Stimulated activated naive CD8-positive, alpha-beta T cell treated with anti-CD3 and anti-CD28 coated beads, Interleukin-15, amount 100 ng/mL, for 72 hours (primary cell): ENCODE results near the gene WAPL.
A peak's percentile ranks its signal among the peaks of the same experiment; 100 is the strongest.

Source experiments
- ATAC-seq: fragments of 150-1000 bp; cut with Tn5 transposase; 2 replicates; pipeline ENCODE4 v1.10.0; 2021; ENCODE audit warnings: mild to moderate bottlenecking, moderate library complexity
- DNase-seq, 2 donors: peaks; one replicate each; pipeline ENCODE4 v3.0.0; 2021 to 2022
- H3K27ac Mint-ChIP-seq, 2 donors: one replicate each; pipeline ENCODE4 v1.8.0; 2022; ENCODE audit warnings: mild to moderate bottlenecking in 2 of 2, mixed read lengths in 2 of 2, moderate library complexity in 2 of 2
- H3K27me3 Mint-ChIP-seq: one replicate; pipeline ENCODE4 v1.8.0; 2022; ENCODE audit warnings: mixed read lengths
- H3K4me1 Mint-ChIP-seq: one replicate; pipeline ENCODE4 v1.8.0; 2022; ENCODE audit warnings: mild to moderate bottlenecking, mixed read lengths
- H3K4me3 Mint-ChIP-seq, 2 donors: one replicate each; pipeline ENCODE4 v1.8.0; 2022; ENCODE audit warnings: mild to moderate bottlenecking in 2 of 2, mixed read lengths in 2 of 2, moderate library complexity in 1 of 2
- H3K9me3 Mint-ChIP-seq, 2 donors: one replicate each; pipeline ENCODE4 v1.8.0; 2022; ENCODE audit warnings: mixed read lengths in 2 of 2

The WAPL gene

GRCh38 chr10:86413046-86413728 lies 108.4 kb downstream of the WAPL start:
- H3K27me3 Mint-ChIP-seq: no peaks in the 10 kb centered on the region
- DNase-seq (peak in 1 of 2 donors; percentile 30), ATAC-seq (peak; percentile 79)
- H3K4me1 Mint-ChIP-seq: peaks cover 57% of the 10 kb centered on the region
- H3K27ac Mint-ChIP-seq: peak overlapping the region; percentile 90 to 95
- peak overlapping the region; percentile 44 to 64 for H3K4me3 Mint-ChIP-seq
- peaks cover 7 to 10% of the 10 kb centered on the region in 2 donors for H3K9me3 Mint-ChIP-seq

GRCh38 chr10:86411852-86412560 lies 109.6 kb downstream of the WAPL start:
- Mint-ChIP-seq H3K27ac (peak overlapping the region; percentile 90 to 95), H3K4me3 (peak overlapping the region; percentile 64 to 76), H3K4me1 (peaks cover 52% of the 10 kb centered on the region), H3K27me3 (no peaks in the 10 kb centered on the region), H3K9me3 (peaks cover 7 to 10% of the 10 kb centered on the region in 2 donors)
- DNase-seq (no peak), ATAC-seq (peak; percentile 17)

- ATAC-seq: peak; percentile 84
- Mint-ChIP-seq H3K4me3 (peak overlapping the region; percentile 51 to 76), H3K27me3 (no peaks in the 10 kb centered on the region), H3K9me3 (peaks cover 7 to 10% of the 10 kb centered on the region in 2 donors), H3K27ac (peak overlapping the region; percentile 90 to 95), H3K4me1 (peaks cover 52% of the 10 kb centered on the region)
- peak in 1 of 2 donors; percentile 31 for DNase-seq
Observed at GRCh38 chr10:86411281-86411841, 110.2 kb downstream of the WAPL start.

GRCh38 chr10:86410542-86411124 lies 111.0 kb downstream of the WAPL start:
- Mint-ChIP-seq H3K4me3 (peak overlapping the region in 1 of 2 donors; percentile 51), H3K27ac (peak overlapping the region in 1 of 2 donors; percentile 95), H3K9me3 (peaks cover 7 to 10% of the 10 kb centered on the region in 2 donors), H3K27me3 (no peaks in the 10 kb centered on the region), H3K4me1 (peaks cover 47% of the 10 kb centered on the region)
- ATAC-seq (no peak), DNase-seq (no peak)

- H3K4me1 Mint-ChIP-seq: peaks cover 33% of the 10 kb centered on the region
- H3K4me3 Mint-ChIP-seq: no peak overlapping the region
- no peaks in the 10 kb centered on the region for H3K27me3 Mint-ChIP-seq
- no peak for DNase-seq
- no peak for ATAC-seq
- H3K9me3 Mint-ChIP-seq: peaks cover 7 to 10% of the 10 kb centered on the region in 2 donors
- H3K27ac Mint-ChIP-seq: no peak overlapping the region
Observed at GRCh38 chr10:86409183-86409582, 112.4 kb downstream of the WAPL start.

GRCh38 chr10:86403183-86403797 lies 118.3 kb downstream of the WAPL start:
- no peak overlapping the region for H3K4me3 Mint-ChIP-seq
- no peaks in the 10 kb centered on the region for H3K9me3 Mint-ChIP-seq
- peaks cover 7% of the 10 kb centered on the region for H3K27me3 Mint-ChIP-seq
- peaks cover 28% of the 10 kb centered on the region for H3K4me1 Mint-ChIP-seq
- no peak for ATAC-seq
- DNase-seq: no peak
- H3K27ac Mint-ChIP-seq: peak overlapping the region in 1 of 2 donors; percentile 54

GRCh38 chr10:86402283-86402941 lies 119.2 kb downstream of the WAPL start:
- Mint-ChIP-seq H3K27me3 (peaks cover 7% of the 10 kb centered on the region), H3K4me3 (peak overlapping the region; percentile 85 to 92), H3K27ac (peak overlapping the region in 1 of 2 donors; percentile 75), H3K9me3 (no peaks in the 10 kb centered on the region), H3K4me1 (peaks cover 28% of the 10 kb centered on the region)
- no peak for ATAC-seq
- no peak for DNase-seq

- H3K4me1 Mint-ChIP-seq: peaks cover 28% of the 10 kb centered on the region
- ATAC-seq (peak; percentile 11), DNase-seq (peak; percentile 44 to 52)
- peak overlapping the region; percentile 83 to 86 for H3K27ac Mint-ChIP-seq
- peak overlapping the region; percentile 85 to 92 for H3K4me3 Mint-ChIP-seq
- H3K9me3 Mint-ChIP-seq: no peaks in the 10 kb centered on the region
- H3K27me3 Mint-ChIP-seq: peaks cover 7% of the 10 kb centered on the region
Observed at GRCh38 chr10:86401588-86402282, 119.9 kb downstream of the WAPL start.

GRCh38 chr10:86400705-86401587 lies 120.6 kb downstream of the WAPL start:
- Mint-ChIP-seq H3K27me3 (peaks cover 7% of the 10 kb centered on the region), H3K9me3 (no peaks in the 10 kb centered on the region)
- ATAC-seq: peak; percentile 68

GRCh38 chr10:86399879-86400704 lies 121.5 kb downstream of the WAPL start:
- ATAC-seq (peak; percentile 94), DNase-seq (peak; percentile 94 to 96)
- peak overlapping the region; percentile 85 to 92 for H3K4me3 Mint-ChIP-seq
- peaks cover 28% of the 10 kb centered on the region for H3K4me1 Mint-ChIP-seq
- peak overlapping the region; percentile 95 for H3K27ac Mint-ChIP-seq
- no peaks in the 10 kb centered on the region for H3K9me3 Mint-ChIP-seq
- peaks cover 7% of the 10 kb centered on the region for H3K27me3 Mint-ChIP-seq

More at GRCh38 chr10:86400705-86401587, 120.6 kb downstream of the WAPL start:
- DNase-seq: peak; percentile 81 to 84
- Mint-ChIP-seq H3K4me3 (peak overlapping the region; percentile 85 to 92), H3K27ac (peak overlapping the region; percentile 90 to 95), H3K4me1 (peaks cover 28% of the 10 kb centered on the region)

- peak overlapping the region; percentile 85 to 92 for H3K4me3 Mint-ChIP-seq
- peak overlapping the region; percentile 43 to 95 for H3K27ac Mint-ChIP-seq
- peaks cover 28% of the 10 kb centered on the region for H3K4me1 Mint-ChIP-seq
- H3K9me3 Mint-ChIP-seq: no peaks in the 10 kb centered on the region
- H3K27me3 Mint-ChIP-seq: peaks cover 7% of the 10 kb centered on the region
- ATAC-seq (no peak), DNase-seq (no peak)
Observed at GRCh38 chr10:86399514-86399878, 122.1 kb downstream of the WAPL start.

- ATAC-seq (no peak), DNase-seq (no peak)
- Mint-ChIP-seq H3K4me1 (peaks cover 15% of the 10 kb centered on the region), H3K27me3 (no peaks in the 10 kb centered on the region), H3K9me3 (no peaks in the 10 kb centered on the region), H3K27ac (no peak overlapping the region), H3K4me3 (no peak overlapping the region)
Observed at GRCh38 chr10:86397120-86397519, 124.5 kb downstream of the WAPL start.
